ENCODE results near the gene RTN1.

GRCh38 chr14:59565087-59565486 is 305.5 kb downstream of the RTN1 start:
- no peak for TF ChIP-seq CTCF (IDR thresholded peaks at IDR 0.05)
- TF ChIP-seq MAX (IDR thresholded peaks at IDR 0.05): no peak
